Erythroblast (primary cell): ENCODE results near the gene FNBP1L.
"Not testable (repeated sequence)": the region's sequence is repeated elsewhere in the genome, so short reads cannot be mapped to it uniquely, and the experiment has no call there.

Experiments used
- GATA1 ChIP-seq: IDR thresholded peaks from 2 replicates; pipeline ENCODE4 v1.6.1; 2011; ENCODE audit warnings: low read depth, mild to moderate bottlenecking, control low read depth, low read length, moderate library complexity
- POLR2A ChIP-seq: IDR thresholded peaks from 2 replicates; pipeline ENCODE4 v1.6.1; 2011; ENCODE audit warnings: mild to moderate bottlenecking, low read length

DNA sequence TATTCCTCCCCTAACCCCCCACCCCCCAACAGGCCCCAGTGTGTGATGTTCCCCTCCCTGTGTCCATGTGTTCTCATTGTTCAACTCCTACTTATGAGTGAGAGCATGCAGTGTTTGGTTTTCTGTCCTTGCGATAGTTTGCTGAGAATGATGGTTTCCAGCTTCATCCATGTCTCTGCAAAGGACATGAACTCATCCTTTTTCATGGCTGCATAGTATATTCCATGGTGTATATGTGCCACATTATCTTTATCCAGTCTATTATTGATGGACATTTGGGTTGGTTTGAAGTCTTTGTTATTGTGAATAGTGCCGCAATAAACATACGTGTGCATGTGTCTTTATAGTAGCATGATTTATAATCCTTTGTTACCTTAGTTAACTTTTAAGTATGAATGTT is 21.3 kb downstream of the FNBP1L start:
- TF ChIP-seq POLR2A, GATA1: not testable (repeated sequence)
